Measurements from ENCODE around the gene HDAC4. TPM values are rescaled to one million over a fixed set of nuclear protein-coding genes. Genes with fewer than 3 reads are reported as not detected.

The HDAC4 gene
- total and polyA plus RNA-seq, 2 donors (not counting 1 experiment from before 2014, with no cell fraction given), result 13.5 to 46.0 TPM

DNA sequence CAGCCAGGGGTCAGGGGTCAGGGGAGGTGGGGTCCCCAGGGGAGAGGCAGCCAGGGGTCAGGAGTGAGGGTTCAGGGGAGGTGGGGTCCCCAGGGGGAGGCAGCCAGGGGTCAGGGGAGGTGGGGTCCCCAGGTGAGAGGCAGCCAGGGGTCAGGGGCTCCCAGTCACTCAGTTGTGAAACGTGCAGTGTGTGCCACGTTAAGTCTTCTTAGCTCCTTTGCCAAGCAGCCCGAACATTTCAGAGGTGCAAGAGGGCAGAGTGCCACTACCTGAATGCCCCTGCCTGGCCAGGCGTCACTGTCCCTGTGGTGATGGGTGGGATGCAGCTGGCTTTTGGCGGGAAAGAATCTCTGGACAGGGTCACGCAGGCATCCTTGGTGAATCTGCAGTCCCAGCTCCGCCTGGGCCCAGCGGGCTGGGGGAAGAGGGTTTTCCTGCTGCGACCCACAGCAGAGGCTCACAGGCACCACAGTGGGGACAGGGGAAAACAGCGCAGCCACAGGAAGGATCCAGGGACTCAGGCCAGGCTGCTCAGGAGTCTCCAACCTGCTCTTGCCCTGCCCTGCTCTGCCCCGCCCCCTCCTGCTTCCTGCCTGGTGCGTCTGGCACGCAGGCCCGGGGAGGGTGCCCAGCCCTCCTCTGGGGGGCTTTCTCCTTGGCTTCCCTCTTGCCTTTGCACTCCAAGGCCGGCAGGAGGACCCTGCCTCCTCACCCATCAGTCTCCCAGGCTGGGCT lies 364.7 kb downstream of the HDAC4 start:
- Histone ChIP-seq H3K27me3 (replicated peaks in 1 of 4; ENCODE audit: control extremely low read depth in 1 of 4, control insufficient read depth in 3 of 4, insufficient read depth in 4 of 4, low read length in 3 of 4) (no peaks in the 10 kb centered on the region), H3K4me3 (ENCODE audit: control extremely low read depth in 1 of 5, extremely low read depth in 1 of 5, insufficient read depth in 1 of 5, low read depth in 2 of 5, low read length in 4 of 5) (no peak overlapping the region), H4K20me1 (ENCODE audit: control insufficient read depth, insufficient read depth, low read length, poor library complexity, severe bottlenecking) (no peaks in the 10 kb centered on the region), H3K4me1 (ENCODE audit: control insufficient read depth in 2 of 2, insufficient read depth in 2 of 2, low read length in 2 of 2) (no peaks in the 10 kb centered on the region), H3K9ac (ENCODE audit: low read length) (no peak overlapping the region), H3K36me3 (replicated peaks in 1 of 2; ENCODE audit: control extremely low read depth in 1 of 2, control insufficient read depth in 1 of 2, extremely low read depth in 1 of 2, insufficient read depth in 2 of 2, low read length in 1 of 2) (no peaks in the 10 kb centered on the region), H3K4me2 (replicated peaks; ENCODE audit: low read depth, low read length, poor library complexity, severe bottlenecking) (no peak overlapping the region), H3K9me3 (ENCODE audit: control extremely low read depth in 1 of 3, control insufficient read depth in 2 of 3, insufficient read depth in 1 of 3, low read length in 2 of 3) (no peaks in the 10 kb centered on the region), H3K79me2 (ENCODE audit: control insufficient read depth, insufficient read depth, low read length) (no peaks in the 10 kb centered on the region), H2AFZ (ENCODE audit: insufficient read depth, low read depth, low read length, poor library complexity, severe bottlenecking) (no peak overlapping the region), H3K27ac (ENCODE audit: low read length in 2 of 2) (no peak overlapping the region)
- Mint-ChIP-seq H3K27me3 (peaks cover 20% of the 10 kb centered on the region), H3K27ac (no peak overlapping the region), H3K4me3 (no peak overlapping the region), H3K4me1 (no peaks in the 10 kb centered on the region), H3K9me3 (ENCODE audit: insufficient read depth) (no peaks in the 10 kb centered on the region)
- CTCF ChIA-PET, result interaction anchor here (1.0 to 1.2 kb wide), 2 partner anchors 231 to 1107 kb away, joined by 3 read pairs; no protein-coding TSS in a partner anchor
- intact Hi-C loops (cut with micrococcal nuclease), result loop anchor here (5.0 kb wide), 1 partner anchor 361 kb away; no protein-coding TSS in a partner anchor
- 61% methylated on average over 15 of the region's 15 CpGs for WGBS (ENCODE audit: insufficient coverage)
- ATAC-seq (ENCODE audit: low read depth) (no peak), DNase-seq (no peak)
- POLR2A ChIA-PET, result no interaction called here
- no peak for TF ChIP-seq EZH2 (IDR thresholded peaks at IDR 0.05; ENCODE audit: borderline replicate concordance, insufficient read depth, low read depth, low read length, poor library complexity, severe bottlenecking)
- TF ChIP-seq, protein P1, sequence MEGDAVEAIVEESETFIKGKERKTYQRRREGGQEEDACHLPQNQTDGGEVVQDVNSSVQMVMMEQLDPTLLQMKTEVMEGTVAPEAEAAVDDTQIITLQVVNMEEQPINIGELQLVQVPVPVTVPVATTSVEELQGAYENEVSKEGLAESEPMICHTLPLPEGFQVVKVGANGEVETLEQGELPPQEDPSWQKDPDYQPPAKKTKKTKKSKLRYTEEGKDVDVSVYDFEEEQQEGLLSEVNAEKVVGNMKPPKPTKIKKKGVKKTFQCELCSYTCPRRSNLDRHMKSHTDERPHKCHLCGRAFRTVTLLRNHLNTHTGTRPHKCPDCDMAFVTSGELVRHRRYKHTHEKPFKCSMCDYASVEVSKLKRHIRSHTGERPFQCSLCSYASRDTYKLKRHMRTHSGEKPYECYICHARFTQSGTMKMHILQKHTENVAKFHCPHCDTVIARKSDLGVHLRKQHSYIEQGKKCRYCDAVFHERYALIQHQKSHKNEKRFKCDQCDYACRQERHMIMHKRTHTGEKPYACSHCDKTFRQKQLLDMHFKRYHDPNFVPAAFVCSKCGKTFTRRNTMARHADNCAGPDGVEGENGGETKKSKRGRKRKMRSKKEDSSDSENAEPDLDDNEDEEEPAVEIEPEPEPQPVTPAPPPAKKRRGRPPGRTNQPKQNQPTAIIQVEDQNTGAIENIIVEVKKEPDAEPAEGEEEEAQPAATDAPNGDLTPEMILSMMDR (IDR thresholded peaks at IDR 0.05), result no peak

DNA sequence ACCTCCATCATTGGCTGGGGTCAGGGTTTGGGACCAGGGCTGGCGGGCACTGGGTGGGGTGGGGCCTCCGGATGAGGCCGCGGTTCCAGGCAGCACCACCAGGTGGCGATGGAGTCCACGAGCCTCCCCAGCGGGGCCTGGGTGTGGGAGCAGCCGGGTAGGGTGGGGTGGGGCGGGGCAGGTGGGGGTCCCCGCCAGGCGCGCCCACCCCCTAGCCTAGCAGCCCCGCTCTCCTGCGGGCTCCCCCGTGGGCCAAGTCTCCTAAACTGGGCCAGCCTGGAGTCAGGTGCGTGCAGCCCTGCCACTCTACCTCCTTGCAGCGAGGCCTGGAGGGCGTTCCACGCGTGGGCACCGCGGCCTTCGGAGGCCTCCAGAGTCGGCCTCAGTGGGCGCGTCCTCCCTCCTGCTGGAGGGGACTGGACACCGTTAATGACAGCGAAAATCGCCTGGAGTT lies 365.4 kb downstream of the HDAC4 start:
- POLR2A ChIA-PET, result no interaction called here
- Mint-ChIP-seq H3K27me3 (peaks cover 16% of the 10 kb centered on the region), H3K4me3 (no peak overlapping the region), H3K27ac (no peak overlapping the region), H3K9me3 (ENCODE audit: insufficient read depth) (no peaks in the 10 kb centered on the region), H3K4me1 (no peaks in the 10 kb centered on the region)
- Histone ChIP-seq H3K4me2 (replicated peaks; ENCODE audit: low read depth, low read length, poor library complexity, severe bottlenecking) (no peak overlapping the region), H3K36me3 (replicated peaks in 1 of 2; ENCODE audit: control extremely low read depth in 1 of 2, control insufficient read depth in 1 of 2, extremely low read depth in 1 of 2, insufficient read depth in 2 of 2, low read length in 1 of 2) (no peaks in the 10 kb centered on the region), H2AFZ (ENCODE audit: insufficient read depth, low read depth, low read length, poor library complexity, severe bottlenecking) (no peak overlapping the region), H3K27me3 (replicated peaks in 1 of 4; ENCODE audit: control extremely low read depth in 1 of 4, control insufficient read depth in 3 of 4, insufficient read depth in 4 of 4, low read length in 3 of 4) (peaks cover 0 to 2% (median 0%) of the 10 kb centered on the region in 4 experiments), H3K9me3 (ENCODE audit: control extremely low read depth in 1 of 3, control insufficient read depth in 2 of 3, insufficient read depth in 1 of 3, low read length in 2 of 3) (no peaks in the 10 kb centered on the region), H4K20me1 (ENCODE audit: control insufficient read depth, insufficient read depth, low read length, poor library complexity, severe bottlenecking) (no peaks in the 10 kb centered on the region), H3K4me1 (ENCODE audit: control insufficient read depth in 2 of 2, insufficient read depth in 2 of 2, low read length in 2 of 2) (no peaks in the 10 kb centered on the region), H3K79me2 (ENCODE audit: control insufficient read depth, insufficient read depth, low read length) (no peaks in the 10 kb centered on the region), H3K27ac (ENCODE audit: low read length in 2 of 2) (no peak overlapping the region), H3K9ac (ENCODE audit: low read length) (no peak overlapping the region), H3K4me3 (ENCODE audit: control extremely low read depth in 1 of 5, extremely low read depth in 1 of 5, insufficient read depth in 1 of 5, low read depth in 2 of 5, low read length in 4 of 5) (no peak overlapping the region)
- intact Hi-C loops (cut with micrococcal nuclease), result loop anchor here (5.0 kb wide), 1 partner anchor 362 kb away; no protein-coding TSS in a partner anchor
- WGBS (ENCODE audit: insufficient coverage), result 38% methylated on average over 22 of the region's 29 CpGs
- TF ChIP-seq, protein P1 (IDR thresholded peaks at IDR 0.05), result peak; percentile 80
- no peak for TF ChIP-seq EZH2 (IDR thresholded peaks at IDR 0.05; ENCODE audit: borderline replicate concordance, insufficient read depth, low read depth, low read length, poor library complexity, severe bottlenecking)
- ATAC-seq (ENCODE audit: low read depth), result peak; percentile 89
- peak; percentile 62 for DNase-seq
- CTCF ChIA-PET, result interaction anchor here (1.2 to 1.4 kb wide), 3 partner anchors 8 to 1108 kb away, joined by 3 to 4 read pairs (median 3); no protein-coding TSS in a partner anchor
